RPMI7951 (cell line): Measurements from ENCODE around the gene KAZN. TPM values are rescaled to one million over a fixed set of nuclear protein-coding genes. Genes with fewer than 3 reads are reported as not detected.
A peak's percentile ranks its signal among the peaks of the same experiment; 100 is the strongest.

Experiments used
- DNase-seq: peaks from one replicate; pipeline ENCODE4 v3.0.0-alpha.2; 2012; ENCODE audit warnings: low read depth
- total RNA-seq: library from RNA; depleted of rRNA; stranded (reverse); fragments of >200 nt; shearing (Covaris generic); gene quantifications from 2 replicates; pipeline ENCODE4 v1.2.3, GENCODE V29; 2014

The KAZN gene
- total RNA-seq, 1 experiment from 2014 or later = 0.24 TPM

- no peak for DNase-seq
Observed at GRCh38 chr1:14955402-14955801, 356.9 kb downstream of the KAZN start.

GRCh38 chr1:14955976-14956375 is 357.5 kb downstream of the KAZN start:
- DNase-seq = no peak

GRCh38 chr1:14956579-14957195 is 358.2 kb downstream of the KAZN start:
- DNase-seq = no peak

- DNase-seq = no peak
Observed at GRCh38 chr1:14957375-14958098, 359.1 kb downstream of the KAZN start.

DNA sequence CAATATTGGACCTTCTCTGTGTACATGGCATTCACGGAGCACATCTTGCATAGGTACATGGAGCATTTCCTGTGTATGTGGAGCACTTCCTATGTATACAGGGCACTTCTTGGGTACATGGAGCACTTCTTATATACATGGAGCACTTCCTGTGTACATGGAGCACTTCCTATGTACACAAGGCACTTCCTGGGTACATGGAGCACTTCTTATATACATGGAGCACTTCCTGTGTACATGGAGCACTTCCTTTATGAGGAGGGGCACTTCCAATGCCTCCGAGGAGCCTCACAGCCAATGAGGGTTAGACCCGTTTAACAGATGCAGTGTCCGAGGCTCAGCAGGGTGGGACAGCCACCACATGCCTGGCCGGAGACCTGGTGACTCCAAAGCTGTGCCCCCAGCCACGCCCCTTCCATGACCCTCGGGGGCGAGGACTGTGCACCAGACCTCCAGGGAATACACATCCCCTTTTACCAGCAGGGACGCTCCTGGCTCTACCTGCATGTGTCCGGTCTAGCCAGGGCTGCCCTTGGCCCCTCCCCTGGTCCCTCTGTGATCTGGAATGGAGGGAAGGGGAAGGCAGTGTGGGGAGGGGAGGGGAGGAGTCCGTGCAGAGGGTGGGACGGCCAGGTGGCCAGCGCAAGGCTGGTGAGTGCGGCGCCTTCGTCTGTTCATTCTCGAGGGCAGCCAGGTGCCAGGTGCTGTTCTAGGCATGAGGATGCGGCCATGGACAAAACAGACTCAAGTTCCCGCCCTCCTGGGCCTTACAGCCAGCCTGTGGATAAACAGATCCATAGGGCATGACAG is 360.0 kb downstream of the KAZN start:
- DNase-seq = no peak

GRCh38 chr1:14959059-14959694 is 360.7 kb downstream of the KAZN start:
- no peak for DNase-seq

DNA sequence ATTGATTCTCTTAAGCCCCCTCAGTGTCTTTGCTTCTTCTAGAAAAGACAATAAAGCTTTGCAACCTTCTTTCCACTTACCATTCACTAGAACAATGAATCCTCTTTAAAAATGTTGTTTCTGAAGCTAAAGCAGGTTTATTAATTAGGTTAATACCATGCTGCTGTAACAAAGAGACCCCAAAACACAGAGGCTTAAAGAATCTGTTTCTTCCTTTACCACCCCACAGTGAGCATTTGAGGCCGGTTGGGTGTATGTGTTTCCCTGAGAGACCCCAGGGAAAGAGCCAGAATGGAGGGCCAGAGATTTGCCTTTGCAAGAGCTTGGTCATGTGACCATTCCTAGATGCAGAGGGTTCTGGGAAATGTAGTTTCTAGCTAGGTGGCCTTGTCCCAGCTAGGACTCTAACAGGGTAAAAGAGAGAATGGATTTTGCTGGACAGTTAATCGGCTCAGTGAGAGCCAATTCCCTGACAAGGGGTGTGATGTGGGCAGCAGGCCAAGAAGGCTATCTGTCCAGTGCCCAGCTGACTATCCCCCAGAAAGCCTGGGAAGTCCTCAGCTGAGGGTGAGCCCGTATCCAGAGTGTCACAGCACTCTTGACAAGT is 363.3 kb downstream of the KAZN start:
- DNase-seq = no peak

- DNase-seq = no peak
Observed at GRCh38 chr1:14962407-14962806, 363.9 kb downstream of the KAZN start.

GRCh38 chr1:14963791-14964710 is 365.6 kb downstream of the KAZN start:
- peak; percentile 15 for DNase-seq

DNA sequence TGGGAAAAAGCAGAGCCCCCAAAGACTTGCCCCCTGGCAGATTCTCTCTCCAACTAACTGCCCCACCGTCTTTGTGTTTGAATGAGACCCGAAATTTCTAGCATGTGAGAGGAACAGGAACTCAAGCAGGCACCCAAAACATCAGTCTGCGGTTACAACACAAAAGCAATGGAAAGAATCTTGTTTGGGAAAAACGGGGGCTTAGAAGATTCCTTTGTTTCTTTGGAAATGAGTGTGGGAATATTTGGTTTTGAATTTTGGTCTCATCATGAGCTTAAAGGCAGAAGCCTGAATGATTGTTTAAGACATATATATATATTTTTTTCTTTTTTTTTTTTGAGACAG is 366.2 kb downstream of the KAZN start:
- no peak for DNase-seq

- peak; percentile 93 for DNase-seq
Observed at GRCh38 chr1:14968251-14968851, 369.9 kb downstream of the KAZN start.

- DNase-seq = peak; percentile 48
Observed at GRCh38 chr1:14969006-14969405, 370.5 kb downstream of the KAZN start.

- DNase-seq = peak; percentile 94
Observed at GRCh38 chr1:14970115-14970798, 371.8 kb downstream of the KAZN start.

DNA sequence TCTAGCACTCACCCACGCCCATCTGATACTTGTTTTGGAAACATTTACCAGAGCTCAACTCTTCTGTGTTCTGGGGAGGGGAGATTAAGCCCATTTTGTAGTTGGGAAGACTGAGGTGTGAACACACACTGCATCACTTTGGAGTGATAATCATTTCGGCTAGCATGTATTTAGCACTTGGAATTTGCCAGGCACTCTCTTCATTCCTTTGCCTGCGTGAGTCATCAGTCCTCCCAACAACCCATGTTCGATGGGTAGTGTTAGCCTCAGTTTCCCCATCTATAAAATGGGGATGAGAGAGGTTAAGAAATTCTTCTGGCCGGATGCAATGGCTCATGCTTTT is 372.3 kb downstream of the KAZN start:
- no peak for DNase-seq

GRCh38 chr1:14971221-14971620 is 372.7 kb downstream of the KAZN start:
- DNase-seq = no peak

DNA sequence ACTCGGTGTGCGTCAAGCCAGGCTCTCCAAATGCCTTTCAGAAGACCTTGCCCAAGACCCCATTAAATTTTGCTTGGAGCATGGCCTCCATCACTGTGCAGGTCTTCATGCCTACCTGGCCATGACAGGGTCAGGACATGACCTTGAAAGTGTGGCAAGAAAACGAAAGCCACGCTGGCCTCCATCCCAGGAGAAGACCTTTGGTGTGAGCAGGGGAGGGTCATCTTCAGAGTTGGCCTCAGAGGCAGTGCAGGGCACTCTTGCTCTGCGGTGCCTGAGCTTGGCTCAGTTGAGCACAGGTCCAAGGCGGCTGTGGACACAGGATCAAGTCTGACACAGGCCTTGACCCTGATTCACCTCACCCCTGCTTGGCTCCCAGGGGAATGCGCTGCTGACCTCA is 373.6 kb downstream of the KAZN start:
- no peak for DNase-seq

GRCh38 chr1:14973773-14974172 is 375.3 kb downstream of the KAZN start:
- DNase-seq = no peak

DNA sequence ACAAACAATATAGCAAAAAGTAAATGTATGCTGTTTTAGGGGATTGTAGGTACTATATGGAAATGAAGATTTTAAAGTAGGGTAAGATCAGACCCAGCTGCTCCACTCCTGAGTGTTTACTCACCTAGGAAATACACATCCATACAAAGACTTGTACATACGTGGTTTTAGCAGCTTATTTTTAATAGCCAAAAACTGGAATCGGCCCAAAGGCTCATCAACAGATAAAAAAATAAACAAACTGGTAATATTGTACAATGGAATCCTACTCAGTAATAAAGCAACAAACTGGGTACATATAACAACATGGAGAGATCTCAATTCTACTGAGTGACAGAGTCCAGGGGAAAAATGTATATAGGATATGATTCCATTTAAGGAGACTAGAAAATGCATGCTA is 375.9 kb downstream of the KAZN start:
- DNase-seq = no peak

DNA sequence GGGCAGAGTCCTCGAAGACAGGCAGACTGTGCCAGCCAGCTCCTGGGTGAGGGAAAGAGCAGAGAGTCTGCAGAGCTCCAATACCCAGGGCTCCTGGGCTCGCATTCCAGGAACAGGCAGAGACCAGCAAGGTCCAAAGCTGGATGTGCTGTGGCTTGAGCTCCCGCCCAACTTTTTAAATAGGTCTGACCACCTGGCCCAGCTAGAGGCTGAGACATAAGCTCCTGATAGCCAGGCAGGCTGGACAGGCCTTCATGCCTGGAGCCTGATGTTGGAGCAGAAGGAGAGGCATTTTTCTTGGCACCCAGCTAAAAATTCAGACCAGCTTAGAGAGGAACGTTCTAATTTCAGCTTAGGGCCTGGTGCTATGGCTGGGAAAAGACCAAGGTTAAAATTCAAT is 376.6 kb downstream of the KAZN start:
- DNase-seq = no peak

DNA sequence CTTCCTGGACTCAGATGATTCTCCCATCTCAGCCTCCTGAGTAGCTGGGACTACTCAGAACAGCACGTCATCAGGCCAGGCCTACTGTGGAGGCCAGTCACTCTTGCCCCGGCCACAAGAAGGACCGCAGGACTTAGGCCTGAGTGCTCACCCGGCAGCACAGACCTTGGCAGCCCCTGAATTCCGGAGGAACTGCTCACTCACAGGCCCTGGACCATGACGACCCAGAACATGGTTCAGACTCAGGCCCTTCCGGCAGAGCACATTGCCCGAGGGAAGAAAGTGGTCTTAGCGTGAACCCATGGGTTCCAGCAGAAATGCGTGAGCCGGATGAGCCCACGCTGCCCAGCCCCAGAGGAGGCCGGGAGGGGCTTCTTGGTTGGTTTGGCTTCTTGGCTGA is 377.8 kb downstream of the KAZN start:
- peak; percentile 21 for DNase-seq
